NT2/D1 (cell line): ENCODE results near the gene RAPGEF4.

Experiments used
- SUZ12 ChIP-seq: IDR thresholded peaks from 2 replicates; pipeline ENCODE4 v1.6.1; 2011; ENCODE audit not compliant: insufficient read length, insufficient read depth; ENCODE audit errors: extremely low read depth
- YY1 ChIP-seq: IDR thresholded peaks from 2 replicates; pipeline ENCODE4 v1.6.1; 2011; ENCODE audit not compliant: insufficient read length, insufficient read depth
- ZNF274 ChIP-seq: IDR thresholded peaks from 2 replicates; pipeline ENCODE4 v1.6.1; 2011; ENCODE audit warnings: mild to moderate bottlenecking, low read depth, low read length

DNA sequence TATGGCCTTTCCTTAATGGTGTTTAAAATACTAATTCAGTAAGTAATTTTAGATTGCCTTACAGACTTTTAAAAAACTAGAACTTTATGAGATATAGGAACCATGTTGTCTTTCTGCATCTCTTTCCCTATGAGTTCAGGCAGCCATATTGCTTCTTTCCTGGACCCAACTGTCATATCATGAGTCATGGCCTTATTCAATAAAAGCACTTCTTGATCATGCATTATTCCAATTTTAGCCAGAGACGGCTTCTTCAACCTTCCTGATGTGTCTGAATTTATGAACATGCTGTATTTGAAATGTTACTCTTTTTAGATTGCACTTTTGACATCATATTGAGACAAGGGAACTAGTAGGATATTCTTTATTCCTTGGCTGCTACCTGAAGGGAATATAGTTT lies 274.6 kb downstream of the RAPGEF4 start:
- no peak for TF ChIP-seq ZNF274
- no peak for TF ChIP-seq YY1
- no peak for TF ChIP-seq SUZ12
